ENCODE measurements around the gene FOXP1. TPM values are rescaled to one million over a fixed set of nuclear protein-coding genes. Genes with fewer than 3 reads are reported as not detected.

The FOXP1 gene
- total RNA-seq, 2 experiments from 2014 or later, result 108 to 153 TPM

GRCh38 chr3:71269906-71270305 lies 313.6 kb downstream of the FOXP1 start:
- DNase-seq, result peak; percentile 31
- no peak for ATAC-seq
- peaks cover 20% of the 10 kb centered on the region for H3K36me3 Mint-ChIP-seq (ENCODE audit: low read depth)
- intact Hi-C loops (cut with DNase I, micrococcal nuclease), result loop anchor here in 1 of 2 experiments (5.0 kb wide), 1 partner anchor 43 kb away; no protein-coding TSS in a partner anchor
- peak overlapping the region; percentile 44 for H3K4me3 Mint-ChIP-seq
- ChIA-PET POLR2A (interaction anchor here (0.6 kb wide), 1 partner anchor 23 kb away, joined by 3 read pairs; no protein-coding TSS in a partner anchor), CTCF (no interaction called here)
- H3K27me3 Mint-ChIP-seq, result no peaks in the 10 kb centered on the region
- peak overlapping the region; percentile 86 for H3K27ac Mint-ChIP-seq
- H3K4me1 Mint-ChIP-seq, result peaks cover 74% of the 10 kb centered on the region
- peaks cover 2% of the 10 kb centered on the region for H3K9me3 Mint-ChIP-seq (ENCODE audit: low read depth)

GRCh38 chr3:71268462-71268999 lies 315.0 kb downstream of the FOXP1 start:
- H3K27ac Mint-ChIP-seq, result peak overlapping the region; percentile 49
- H3K4me1 Mint-ChIP-seq, result peaks cover 79% of the 10 kb centered on the region
- ATAC-seq, result no peak
- H3K36me3 Mint-ChIP-seq (ENCODE audit: low read depth), result peaks cover 24% of the 10 kb centered on the region
- no peak for DNase-seq
- H3K4me3 Mint-ChIP-seq, result no peak overlapping the region
- H3K27me3 Mint-ChIP-seq, result no peaks in the 10 kb centered on the region
- ChIA-PET CTCF (interaction anchor here (0.6 to 1.2 kb wide), 2 partner anchors 11 to 31 kb away, joined by 3 to 6 read pairs; no protein-coding TSS in a partner anchor), POLR2A (no interaction called here)
- intact Hi-C loops (cut with DNase I, micrococcal nuclease), result loop anchor here in 1 of 2 experiments (5.0 kb wide), 1 partner anchor 41 kb away; no protein-coding TSS in a partner anchor
- H3K9me3 Mint-ChIP-seq (ENCODE audit: low read depth), result peaks cover 2% of the 10 kb centered on the region

GRCh38 chr3:71266875-71267274 lies 316.7 kb downstream of the FOXP1 start:
- Mint-ChIP-seq H3K36me3 (ENCODE audit: low read depth) (peaks cover 18% of the 10 kb centered on the region), H3K4me1 (peaks cover 81% of the 10 kb centered on the region), H3K4me3 (no peak overlapping the region), H3K9me3 (ENCODE audit: low read depth) (peaks cover 2% of the 10 kb centered on the region), H3K27me3 (no peaks in the 10 kb centered on the region), H3K27ac (peak overlapping the region; percentile 75)
- ATAC-seq, result peak; percentile 18
- POLR2A ChIA-PET, result no interaction called here
- CTCF ChIA-PET, result interaction anchor here (1.1 kb wide), 1 partner anchor 36 kb away, joined by 3 read pairs; no protein-coding TSS in a partner anchor
- no peak for DNase-seq
- intact Hi-C loops (cut with DNase I, micrococcal nuclease), result loop anchor here in 1 of 2 experiments (5.0 kb wide), 1 partner anchor 40 kb away; no protein-coding TSS in a partner anchor

- peaks cover 2% of the 10 kb centered on the region for H3K9me3 Mint-ChIP-seq (ENCODE audit: low read depth)
- H3K27me3 Mint-ChIP-seq, result no peaks in the 10 kb centered on the region
- H3K36me3 Mint-ChIP-seq (ENCODE audit: low read depth), result peaks cover 22% of the 10 kb centered on the region
- POLR2A ChIA-PET, result no interaction called here
- H3K27ac Mint-ChIP-seq, result peak overlapping the region; percentile 90
- H3K4me3 Mint-ChIP-seq, result no peak overlapping the region
- H3K4me1 Mint-ChIP-seq, result peaks cover 77% of the 10 kb centered on the region
- intact Hi-C loops (cut with DNase I, micrococcal nuclease), result loop anchor here (2.0 to 5.0 kb wide), 2 partner anchors 33 to 38 kb away; no protein-coding TSS in a partner anchor
- DNase-seq (peak; percentile 32), ATAC-seq (peak; percentile 25)
- CTCF ChIA-PET, result interaction anchor here (0.6 to 1.7 kb wide), 5 partner anchors 9 to 36 kb away, joined by 3 to 7 read pairs (median 3); no protein-coding TSS in a partner anchor
Measured at GRCh38 chr3:71265365-71265915, 318.1 kb downstream of the FOXP1 start.

- H3K4me1 Mint-ChIP-seq, result peaks cover 73% of the 10 kb centered on the region
Measured at GRCh38 chr3:71264840-71265239, 318.7 kb downstream of the FOXP1 start.

GRCh38 chr3:71262364-71263265 lies 320.9 kb downstream of the FOXP1 start:
- no peaks in the 10 kb centered on the region for H3K27me3 Mint-ChIP-seq
- peaks cover 2% of the 10 kb centered on the region for H3K9me3 Mint-ChIP-seq (ENCODE audit: low read depth)
- POLR2A ChIA-PET, result no interaction called here
- intact Hi-C loops (cut with DNase I, micrococcal nuclease), result no loop called here
- ATAC-seq, result peak; percentile 30
- peaks cover 79% of the 10 kb centered on the region for H3K4me1 Mint-ChIP-seq
- no peak for DNase-seq
- H3K4me3 Mint-ChIP-seq, result no peak overlapping the region
- peak overlapping the region; percentile 59 for H3K27ac Mint-ChIP-seq
- peaks cover 33% of the 10 kb centered on the region for H3K36me3 Mint-ChIP-seq (ENCODE audit: low read depth)
- CTCF ChIA-PET, result interaction anchor here (0.5 to 0.6 kb wide), 3 partner anchors 20 to 413 kb away, joined by 3 read pairs; no protein-coding TSS in a partner anchor

More at GRCh38 chr3:71264840-71265239, 318.7 kb downstream of the FOXP1 start:
- DNase-seq (peak; percentile 34), ATAC-seq (peak; percentile 78)
- no peak overlapping the region for H3K4me3 Mint-ChIP-seq
- CTCF ChIA-PET, result interaction anchor here (0.6 to 1.7 kb wide), 6 partner anchors 9 to 36 kb away, joined by 3 to 7 read pairs (median 3); no protein-coding TSS in a partner anchor
- H3K9me3 Mint-ChIP-seq (ENCODE audit: low read depth), result peaks cover 2% of the 10 kb centered on the region
- H3K36me3 Mint-ChIP-seq (ENCODE audit: low read depth), result peaks cover 22% of the 10 kb centered on the region
- H3K27me3 Mint-ChIP-seq, result no peaks in the 10 kb centered on the region
- intact Hi-C loops (cut with DNase I, micrococcal nuclease), result loop anchor here (2.0 to 5.0 kb wide), 2 partner anchors 34 to 38 kb away; no protein-coding TSS in a partner anchor
- POLR2A ChIA-PET, result interaction anchor here (0.6 kb wide), 1 partner anchor 206 kb away, joined by 3 read pairs; no protein-coding TSS in a partner anchor
- H3K27ac Mint-ChIP-seq, result peak overlapping the region; percentile 90

- DNase-seq, result no peak
- Mint-ChIP-seq H3K27me3 (no peaks in the 10 kb centered on the region), H3K9me3 (ENCODE audit: low read depth) (no peaks in the 10 kb centered on the region), H3K4me3 (no peak overlapping the region), H3K27ac (no peak overlapping the region), H3K36me3 (ENCODE audit: low read depth) (peaks cover 38% of the 10 kb centered on the region), H3K4me1 (peaks cover 85% of the 10 kb centered on the region)
- no peak for ATAC-seq
- intact Hi-C loops (cut with DNase I, micrococcal nuclease), result no loop called here
- ChIA-PET POLR2A (no interaction called here), CTCF (interaction anchor here (1.1 kb wide), 1 partner anchor 17 kb away, joined by 4 read pairs; no protein-coding TSS in a partner anchor)
Measured at GRCh38 chr3:71260782-71261181, 322.7 kb downstream of the FOXP1 start.

- Mint-ChIP-seq H3K9me3 (ENCODE audit: low read depth) (no peaks in the 10 kb centered on the region), H3K27me3 (no peaks in the 10 kb centered on the region), H3K27ac (peak overlapping the region; percentile 79), H3K4me1 (peaks cover 78% of the 10 kb centered on the region), H3K36me3 (ENCODE audit: low read depth) (peaks cover 32% of the 10 kb centered on the region), H3K4me3 (no peak overlapping the region)
- CTCF ChIA-PET, result interaction anchor here (0.6 to 2.1 kb wide), 3 partner anchors 8 to 247 kb away, joined by 3 to 6 read pairs (median 3); no protein-coding TSS in a partner anchor
- intact Hi-C loops (cut with DNase I, micrococcal nuclease), result no loop called here
- ATAC-seq (no peak), DNase-seq (no peak)
- POLR2A ChIA-PET, result no interaction called here
Measured at GRCh38 chr3:71258526-71258925, 325.0 kb downstream of the FOXP1 start.

GRCh38 chr3:71258116-71258515 lies 325.4 kb downstream of the FOXP1 start:
- Mint-ChIP-seq H3K4me3 (no peak overlapping the region), H3K4me1 (peaks cover 76% of the 10 kb centered on the region), H3K27ac (peak overlapping the region; percentile 79), H3K27me3 (no peaks in the 10 kb centered on the region), H3K9me3 (ENCODE audit: low read depth) (no peaks in the 10 kb centered on the region), H3K36me3 (ENCODE audit: low read depth) (peaks cover 36% of the 10 kb centered on the region)
- ChIA-PET POLR2A (no interaction called here), CTCF (interaction anchor here (0.6 to 2.1 kb wide), 3 partner anchors 8 to 247 kb away, joined by 3 to 6 read pairs (median 3); no protein-coding TSS in a partner anchor)
- no peak for DNase-seq
- ATAC-seq, result peak; percentile 34
- intact Hi-C loops (cut with DNase I, micrococcal nuclease), result no loop called here

- no peak overlapping the region for H3K4me3 Mint-ChIP-seq
- intact Hi-C loops (cut with DNase I, micrococcal nuclease), result no loop called here
- H3K9me3 Mint-ChIP-seq (ENCODE audit: low read depth), result peaks cover 3% of the 10 kb centered on the region
- ChIA-PET POLR2A (interaction anchor here (0.6 kb wide), 1 partner anchor 33 kb away, joined by 3 read pairs; no protein-coding TSS in a partner anchor), CTCF (interaction anchor here (0.9 to 2.9 kb wide), 5 partner anchors 9 to 29 kb away, joined by 3 to 10 read pairs (median 3); no protein-coding TSS in a partner anchor)
- no peaks in the 10 kb centered on the region for H3K27me3 Mint-ChIP-seq
- H3K36me3 Mint-ChIP-seq (ENCODE audit: low read depth), result peaks cover 47% of the 10 kb centered on the region
- no peak for DNase-seq
- no peak for ATAC-seq
- peaks cover 79% of the 10 kb centered on the region for H3K4me1 Mint-ChIP-seq
- no peak overlapping the region for H3K27ac Mint-ChIP-seq
Measured at GRCh38 chr3:71255498-71255897, 328.0 kb downstream of the FOXP1 start.

Measured in activated CD4-positive, alpha-beta T cell treated with anti-CD3 and anti-CD28 coated beads for 36 hours (primary cell).